IPS-NIHi7 (cell line): ENCODE measurements around the gene SVEP1.
"Not testable (repeated sequence)": the region's sequence is repeated elsewhere in the genome, so short reads cannot be mapped to it uniquely, and the experiment has no call there.

Source experiments
- DNase-seq: peaks from one replicate; pipeline ENCODE4 v3.0.0; 2012; ENCODE audit warnings: mixed read lengths; ENCODE audit errors: extremely low spot score

Gene SVEP1

DNA sequence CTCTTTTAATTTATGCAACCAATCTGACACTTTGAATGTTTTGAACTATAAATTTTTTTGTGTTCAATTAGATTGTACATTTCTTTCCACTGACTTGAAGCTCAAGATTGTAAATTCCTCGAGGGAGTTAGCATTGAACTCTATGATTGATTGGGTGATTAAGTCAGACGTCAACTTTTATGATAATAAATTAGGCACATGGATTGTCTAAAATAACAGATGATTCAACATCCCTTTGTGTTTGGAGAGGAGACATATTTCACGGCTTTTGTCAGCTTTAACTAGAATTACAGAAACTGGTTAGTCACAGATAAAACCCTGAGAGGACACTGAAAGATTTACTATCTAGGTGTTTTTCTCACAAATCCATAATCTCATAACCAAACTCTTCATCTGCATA, 209.2 kb downstream of the SVEP1 start:
- DNase-seq, result no peak

- DNase-seq, result no peak
Observed at GRCh38 chr9:110364451-110364850, 215.1 kb downstream of the SVEP1 start.

DNA sequence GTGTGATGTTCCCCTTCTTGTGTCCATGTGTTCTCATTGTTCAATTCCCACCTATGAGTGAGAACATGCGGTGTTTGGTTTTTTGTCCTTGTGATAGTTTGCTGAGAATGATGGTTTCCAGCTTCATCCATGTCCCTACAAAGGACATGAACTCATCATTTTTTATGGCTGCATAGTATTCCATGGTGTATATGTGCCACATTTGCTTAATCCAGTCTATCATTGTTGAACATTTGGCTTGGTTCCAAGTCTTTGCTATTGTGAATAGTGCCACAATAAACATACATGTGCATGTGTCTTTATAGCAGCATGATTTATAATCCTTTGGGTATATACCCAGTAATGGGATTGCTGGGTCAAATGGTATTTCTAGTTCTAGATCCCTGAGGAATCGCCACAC, 220.5 kb downstream of the SVEP1 start:
- not testable (repeated sequence) for DNase-seq

GRCh38 chr9:110357505-110357904, 222.0 kb downstream of the SVEP1 start:
- no peak for DNase-seq

- no peak for DNase-seq
Observed at GRCh38 chr9:110356639-110357395, 222.7 kb downstream of the SVEP1 start.

GRCh38 chr9:110355911-110356310, 223.6 kb downstream of the SVEP1 start:
- DNase-seq, result no peak

GRCh38 chr9:110351009-110351467, 228.5 kb downstream of the SVEP1 start:
- no peak for DNase-seq

DNA sequence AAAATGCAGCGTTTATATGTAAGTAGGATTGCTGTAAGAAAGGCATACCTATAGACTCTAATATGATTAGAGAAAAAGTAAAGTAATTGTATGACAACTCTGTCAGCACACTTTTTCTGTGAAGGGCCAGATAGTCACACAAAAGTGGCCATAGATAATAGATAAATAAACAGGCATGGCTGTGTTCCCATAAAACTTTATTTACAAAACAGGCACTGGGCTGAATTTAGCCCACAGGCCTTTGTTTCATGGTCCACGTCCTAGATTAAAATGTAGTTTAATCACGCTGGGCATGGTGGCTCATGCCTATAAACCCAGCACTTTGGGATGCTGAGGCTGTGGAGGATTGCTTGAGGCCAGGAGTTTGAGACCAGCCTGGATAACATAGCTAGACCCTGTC, 233.2 kb downstream of the SVEP1 start:
- DNase-seq, result no peak

- no peak for DNase-seq
Observed at GRCh38 chr9:110344821-110345220, 234.7 kb downstream of the SVEP1 start.

DNA sequence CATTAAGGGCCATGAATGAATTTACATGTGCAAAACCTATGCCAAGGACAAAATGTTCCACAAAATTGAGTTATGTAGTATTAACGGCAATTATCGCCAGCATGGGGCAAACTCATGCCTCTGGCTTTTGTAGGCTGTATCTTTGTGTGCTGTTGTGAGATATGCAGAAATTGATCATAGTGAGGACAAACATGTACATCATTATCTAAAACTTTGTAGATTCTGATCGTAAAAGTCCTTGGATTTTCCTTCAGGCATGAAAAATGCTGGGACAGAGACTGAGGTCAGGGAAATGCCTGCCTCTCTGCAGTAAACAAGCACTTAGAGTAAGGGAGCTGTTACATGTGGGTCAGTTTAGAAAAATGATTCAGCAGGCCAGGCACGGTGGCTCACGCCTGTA, 236.0 kb downstream of the SVEP1 start:
- no peak for DNase-seq

- DNase-seq, result peak; percentile 33
Observed at GRCh38 chr9:110340306-110340705, 239.2 kb downstream of the SVEP1 start.

GRCh38 chr9:110338143-110338542, 241.4 kb downstream of the SVEP1 start:
- DNase-seq, result no peak

DNA sequence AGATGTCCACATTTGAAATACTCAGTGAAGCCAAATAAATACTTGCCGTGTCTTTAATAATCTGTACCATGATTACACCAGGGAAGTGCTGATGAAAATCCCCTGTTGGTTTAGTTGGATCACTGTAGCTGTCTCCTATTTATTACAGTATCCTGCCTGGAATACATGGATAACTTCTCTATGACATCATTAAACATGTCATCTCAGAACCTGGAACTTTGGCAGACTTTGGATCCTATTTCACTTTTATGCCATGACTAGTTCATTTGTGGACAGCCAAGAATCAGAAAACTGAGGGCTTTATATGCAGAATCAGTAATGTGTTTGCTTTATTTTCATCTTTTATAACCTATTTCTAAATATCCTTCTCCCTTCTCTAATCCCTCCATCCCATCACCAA, 241.8 kb downstream of the SVEP1 start, which contains the start of gene TXNDC8:
TXNDC8 (minus strand) TSS at position 137 of the 400 bp plus-strand sequence.
- DNase-seq, result no peak

DNA sequence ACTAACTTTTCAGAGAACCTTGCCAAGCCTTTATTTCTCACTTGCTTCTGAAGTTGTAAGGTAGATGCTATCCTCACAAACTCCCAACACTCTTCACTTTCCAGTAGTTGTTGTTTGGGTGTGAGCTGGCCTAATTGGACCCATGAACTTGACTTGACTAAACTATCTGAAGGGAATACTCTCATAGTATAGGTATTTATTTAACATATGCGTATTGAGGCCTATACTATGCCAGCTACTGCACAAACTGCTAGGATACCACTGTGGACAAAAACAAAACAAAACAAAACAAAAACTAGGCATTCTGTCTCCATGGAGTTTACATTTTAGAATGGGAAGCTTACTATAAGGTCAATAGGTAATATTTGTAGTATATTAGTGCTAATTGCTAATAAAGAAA, 243.2 kb downstream of the SVEP1 start:
- no peak for DNase-seq

- DNase-seq, result no peak
Observed at GRCh38 chr9:110334871-110335270, 244.7 kb downstream of the SVEP1 start.

DNA sequence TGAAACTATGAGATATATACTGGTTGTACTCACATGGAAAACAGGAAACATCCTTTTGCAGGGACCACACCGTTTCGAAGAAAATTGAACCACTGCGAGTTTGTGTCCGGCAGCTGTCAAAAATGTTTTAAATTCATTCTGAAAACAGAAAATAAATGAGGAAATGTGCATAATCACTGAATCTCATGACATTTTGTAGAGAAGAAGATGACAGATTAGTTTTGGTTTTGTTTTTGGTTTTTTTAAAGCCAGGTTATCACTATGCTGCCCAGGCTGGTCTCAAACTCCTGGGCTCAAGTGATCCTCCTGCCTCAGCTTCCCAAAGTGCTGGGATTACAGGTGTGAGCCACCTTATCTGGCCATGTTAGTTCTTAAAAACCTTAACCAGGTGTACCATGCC, 245.4 kb downstream of the SVEP1 start:
- DNase-seq, result no peak

- no peak for DNase-seq
Observed at GRCh38 chr9:110332766-110333165, 246.8 kb downstream of the SVEP1 start.

GRCh38 chr9:110330484-110331105, 248.9 kb downstream of the SVEP1 start:
- DNase-seq, result no peak

DNA sequence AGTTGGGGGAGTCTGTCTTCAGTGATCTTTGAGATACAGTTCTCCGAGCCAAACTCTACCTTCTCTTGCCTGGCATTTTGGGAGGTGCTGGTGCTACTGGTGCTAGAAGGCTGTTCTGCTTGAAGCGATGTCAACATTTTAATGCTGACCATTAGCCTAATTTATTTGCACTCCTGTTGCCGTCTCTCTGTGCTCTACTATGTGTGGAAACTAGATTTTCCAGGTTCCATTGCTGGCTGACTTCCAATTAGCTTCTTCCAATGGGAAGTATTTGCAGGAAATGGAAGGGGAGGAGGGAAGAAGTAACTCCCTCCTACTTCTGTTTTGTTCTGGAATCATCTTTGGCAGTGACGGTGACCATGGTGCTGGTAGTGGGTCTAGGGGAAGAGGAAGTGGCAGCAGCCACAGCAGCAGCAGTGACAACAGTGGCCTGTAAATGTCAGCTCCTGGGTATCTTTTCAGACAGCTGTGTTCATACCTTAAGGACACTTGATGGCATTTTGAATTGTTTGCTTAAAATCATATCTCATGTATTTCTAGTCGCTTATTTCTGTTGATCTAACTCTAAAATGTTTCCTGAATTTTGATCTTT, 249.8 kb downstream of the SVEP1 start:
- no peak for DNase-seq

- no peak for DNase-seq
Observed at GRCh38 chr9:110328763-110329162, 250.8 kb downstream of the SVEP1 start.

DNA sequence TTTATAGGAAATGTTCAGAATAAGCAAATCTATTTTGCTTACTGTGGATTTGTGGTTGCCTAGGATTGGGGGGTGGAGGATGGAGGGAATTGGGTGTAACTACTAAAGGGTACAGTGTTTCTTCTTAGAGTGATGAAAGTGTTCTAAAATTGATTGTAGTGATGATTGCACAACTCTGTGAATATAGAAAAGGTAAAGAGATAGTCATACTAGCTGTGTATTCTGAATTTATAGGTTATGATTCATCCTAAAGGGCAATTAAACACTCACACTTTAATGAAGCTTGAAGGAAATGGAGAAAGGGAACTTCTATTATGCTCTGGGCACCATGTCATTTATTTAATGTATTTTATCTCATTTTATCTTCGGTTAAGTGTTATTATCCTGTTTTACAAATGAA, 251.8 kb downstream of the SVEP1 start:
- no peak for DNase-seq

- no peak for DNase-seq
Observed at GRCh38 chr9:110323818-110324217, 255.7 kb downstream of the SVEP1 start.
